Activated CD4-positive, alpha-beta memory T cell treated with anti-CD3 and anti-CD28 coated beads for 36 hours (primary cell): Measurements from ENCODE around the gene LARP1. TPM values are rescaled to one million over a fixed set of nuclear protein-coding genes. Genes with fewer than 3 reads are reported as not detected.
A peak's percentile ranks its signal among the peaks of the same experiment; 100 is the strongest.

Experiments
- CTCF ChIA-PET: fragments of 350-600 bp; sonication (Branson Sonifier 250); formaldehyde crosslinking; loops from one replicate; lab custom pipeline; 2021; ENCODE audit warnings: antibody characterized with exemption, inconsistent platforms; lab: Charles Lee
- POLR2A ChIA-PET: fragments of 350-600 bp; sonication (Branson Sonifier 250); formaldehyde crosslinking; loops from one replicate; lab custom pipeline; 2021; ENCODE audit warnings: antibody characterized with exemption; lab: Charles Lee
- DNase-seq: peaks from one replicate; pipeline ENCODE4 v3.0.0-alpha.2; 2020
- H3K27ac Mint-ChIP-seq: one replicate; pipeline ENCODE4 v1.8.0; 2021; ENCODE audit warnings: mixed read lengths
- H3K27me3 Mint-ChIP-seq: one replicate; pipeline ENCODE4 v1.8.0; 2021; ENCODE audit warnings: mixed read lengths
- H3K36me3 Mint-ChIP-seq: one replicate; pipeline ENCODE4 v1.8.0; 2021; ENCODE audit warnings: mixed read lengths
- H3K4me1 Mint-ChIP-seq: one replicate; pipeline ENCODE4 v1.8.0; 2021; ENCODE audit warnings: low read depth, mixed read lengths
- H3K4me3 Mint-ChIP-seq: one replicate; pipeline ENCODE4 v1.8.0; 2021; ENCODE audit warnings: mild to moderate bottlenecking, mixed read lengths
- H3K9me3 Mint-ChIP-seq: one replicate; pipeline ENCODE4 v1.8.0; 2021; ENCODE audit warnings: mixed read lengths
- intact Hi-C: fragments of 100-400 bp; cut with micrococcal nuclease; formaldehyde crosslinking; loops from one replicate; pipeline ENCODE4 v1.15.1; 2023
- total RNA-seq, 2 experiments: library from RNA; stranded (reverse); gene quantifications; one replicate each; pipeline ENCODE4 v1.2.3, GENCODE V29; 2021

Gene LARP1
- total RNA-seq, 2 experiments from 2014 or later, result 186 to 201 TPM

DNA sequence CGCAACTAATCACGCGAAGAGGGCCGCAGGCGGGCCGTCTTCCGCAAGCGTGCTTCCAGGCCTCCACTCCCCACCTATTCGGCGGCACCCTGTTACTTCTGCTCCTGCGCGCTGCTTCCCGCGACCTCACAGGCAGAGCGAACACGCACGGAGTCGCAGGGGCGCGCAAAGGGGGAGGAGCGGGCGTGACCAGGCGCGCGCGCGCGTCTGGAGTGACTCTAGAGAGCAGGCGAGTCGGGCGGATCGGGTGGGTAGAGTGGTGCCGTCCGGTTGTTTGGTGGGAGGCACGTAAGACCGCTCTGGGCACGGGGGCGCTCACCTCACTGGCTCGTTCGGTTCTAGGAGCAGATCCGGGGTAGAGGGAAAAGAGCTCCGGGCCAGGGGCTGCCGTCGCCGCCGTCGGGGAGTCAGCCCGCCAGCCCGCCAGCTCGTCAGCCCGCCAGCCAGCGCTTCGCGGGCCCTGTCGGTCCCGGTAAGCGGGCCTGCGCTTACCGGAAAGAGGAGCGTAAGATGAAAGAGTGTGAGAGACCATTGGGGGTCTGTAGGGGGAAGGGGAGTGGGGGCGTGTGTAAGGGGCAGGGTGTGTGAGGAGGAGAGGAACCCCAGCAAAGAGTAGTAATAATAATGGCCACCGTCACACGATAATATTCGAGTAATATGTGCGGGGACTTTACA is 103.3 kb downstream of the LARP1 start, which contains the start of gene CNOT8:
CNOT8 (plus strand) TSS at position 331 of the 675 bp plus-strand sequence. CDS start 4,652 bp downstream, outside the sequence.
- POLR2A ChIA-PET, result interaction anchor here (0.6 to 1.9 kb wide), 7 partner anchors 79 to 411 kb away, joined by 3 to 9 read pairs (median 4); partner anchors contain the start of gene GEMIN5
- DNase-seq, result peak; percentile 98
- intact Hi-C loops, result loop anchor here (1.0 to 10.0 kb wide), 9 partner anchors 29 to 1544 kb away; partner anchors contain the start of genes FAM114A2, GALNT10, LARP1 and MFAP3
- Mint-ChIP-seq H3K4me3 (peak within 1 kb of the TSS; percentile 86), H3K9me3 (no peaks in the 10 kb centered on the region), H3K36me3 (peaks cover 15% of the 10 kb centered on the region), H3K4me1 (peaks cover 44% of the 10 kb centered on the region), H3K27ac (peak within 1 kb of the TSS; percentile 100), H3K27me3 (no peaks in the 10 kb centered on the region)
- CTCF ChIA-PET, result interaction anchor here (2.8 kb wide), 1 partner anchor 209 kb away, joined by 12 read pairs; no protein-coding TSS in a partner anchor

DNA sequence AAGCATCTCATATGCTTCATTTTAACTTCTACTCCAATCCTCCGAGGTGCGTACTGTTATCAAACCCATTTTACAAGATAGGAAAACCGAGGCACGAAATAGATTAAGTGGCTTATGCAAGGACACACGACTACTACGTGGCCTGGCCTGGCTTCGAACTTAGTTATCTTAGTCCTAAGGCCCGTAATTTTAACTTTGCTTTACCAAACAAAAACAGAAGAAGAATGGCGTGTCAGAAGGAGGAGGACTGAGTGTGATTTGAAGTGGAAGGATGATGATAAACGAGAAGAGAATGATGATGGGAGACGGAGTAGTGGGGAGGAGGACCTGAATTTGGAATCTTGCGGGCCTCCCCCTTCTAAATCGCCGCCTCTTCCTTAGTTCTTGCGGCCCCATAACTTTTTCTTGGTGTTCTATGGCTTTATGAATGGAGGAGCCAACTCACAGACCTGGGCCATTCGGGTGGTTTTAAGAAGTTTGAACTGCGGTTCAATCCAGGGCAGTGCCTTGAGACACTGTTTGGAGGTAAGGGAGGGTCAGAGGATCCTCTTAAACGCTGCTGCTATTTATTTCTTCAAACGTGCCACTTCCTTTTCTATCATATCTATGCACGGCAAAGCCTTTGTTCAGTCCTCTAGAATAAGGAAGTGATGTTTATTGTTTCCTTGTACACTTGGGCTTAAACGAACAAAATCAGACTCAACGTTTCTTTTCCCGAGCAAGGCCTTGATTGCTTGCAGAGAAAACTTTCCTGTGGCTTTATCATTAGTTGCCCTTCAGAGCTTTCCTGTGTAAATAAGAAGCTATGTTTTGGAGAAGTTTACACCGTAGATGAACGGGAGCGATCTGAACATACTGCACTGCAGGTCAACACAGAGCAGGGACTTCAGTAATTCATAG is 104.0 kb downstream of the LARP1 start:
- Mint-ChIP-seq H3K27me3 (no peaks in the 10 kb centered on the region), H3K27ac (peak overlapping the region; percentile 100), H3K4me1 (peaks cover 45% of the 10 kb centered on the region), H3K9me3 (no peaks in the 10 kb centered on the region), H3K4me3 (peak overlapping the region; percentile 86), H3K36me3 (peaks cover 20% of the 10 kb centered on the region)
- CTCF ChIA-PET, result interaction anchor here (1.0 kb wide), 1 partner anchor 209 kb away, joined by 3 read pairs; no protein-coding TSS in a partner anchor
- DNase-seq, result peak; percentile 23
- intact Hi-C loops, result loop anchor here (1.0 to 10.0 kb wide), 9 partner anchors 30 to 1543 kb away; partner anchors contain the start of genes FAM114A2, GALNT10, LARP1 and MFAP3
- POLR2A ChIA-PET, result interaction anchor here (0.6 to 1.9 kb wide), 8 partner anchors 79 to 412 kb away, joined by 3 to 9 read pairs (median 4); partner anchors contain the start of gene GEMIN5

- Mint-ChIP-seq H3K36me3 (peaks cover 24% of the 10 kb centered on the region), H3K27me3 (no peaks in the 10 kb centered on the region), H3K9me3 (no peaks in the 10 kb centered on the region), H3K4me1 (peaks cover 49% of the 10 kb centered on the region), H3K27ac (peak overlapping the region; percentile 100), H3K4me3 (peak overlapping the region; percentile 86)
- intact Hi-C loops, result no loop called here
- DNase-seq, result peak; percentile 50
- ChIA-PET CTCF (interaction anchor here (1.0 kb wide), 1 partner anchor 210 kb away, joined by 3 read pairs; no protein-coding TSS in a partner anchor), POLR2A (interaction anchor here (1.0 kb wide), 1 partner anchor 102 kb away, joined by 4 read pairs; no protein-coding TSS in a partner anchor)
These were observed 104.9 kb downstream of the LARP1 start for GRCh38 chr5:154860123-154860522.

DNA sequence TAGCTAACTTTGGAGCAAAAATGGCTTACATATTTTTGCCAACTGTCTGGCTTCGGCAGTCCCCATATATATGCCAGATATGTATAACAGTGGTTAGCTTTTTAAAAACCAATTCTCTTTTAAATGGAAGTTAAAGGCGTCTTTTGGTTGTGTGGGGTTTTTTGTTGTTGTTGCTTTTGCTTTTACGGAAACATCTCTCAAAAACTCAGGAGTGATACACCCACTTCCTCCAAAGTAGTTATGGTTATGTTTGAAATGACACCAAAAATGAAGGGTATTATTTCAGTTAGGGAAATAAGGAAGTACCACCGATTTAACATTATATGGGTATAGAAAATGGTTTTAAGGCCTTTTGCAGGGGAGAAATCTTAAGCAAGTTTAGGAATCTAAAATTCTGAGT is 105.6 kb downstream of the LARP1 start:
- POLR2A ChIA-PET, result no interaction called here
- Mint-ChIP-seq H3K4me3 (peak overlapping the region; percentile 86), H3K36me3 (peaks cover 31% of the 10 kb centered on the region), H3K4me1 (peaks cover 55% of the 10 kb centered on the region), H3K27me3 (no peaks in the 10 kb centered on the region), H3K27ac (peak overlapping the region; percentile 100), H3K9me3 (no peaks in the 10 kb centered on the region)
- no peak for DNase-seq
- intact Hi-C loops, result no loop called here
- CTCF ChIA-PET, result no interaction called here

DNA sequence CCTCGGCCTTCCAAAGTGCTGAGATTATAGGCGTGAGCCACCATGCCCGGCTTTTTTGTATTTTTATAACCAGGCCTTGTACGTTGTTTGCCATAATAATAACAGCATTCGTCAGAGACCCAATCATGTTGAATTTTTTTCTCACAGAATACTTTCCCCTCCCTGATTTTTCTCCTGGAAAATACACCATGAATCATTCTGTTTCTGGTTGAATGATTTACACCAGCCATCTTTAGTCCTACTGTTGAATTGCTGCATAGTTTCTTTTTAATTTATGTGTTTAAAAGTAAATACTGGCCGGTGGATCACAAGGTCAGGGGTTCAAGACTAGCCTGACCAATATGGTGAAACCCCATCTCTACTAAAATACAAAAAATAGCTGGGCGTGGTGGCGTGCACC is 106.8 kb downstream of the LARP1 start:
- Mint-ChIP-seq H3K9me3 (no peaks in the 10 kb centered on the region), H3K27ac (peak overlapping the region; percentile 13), H3K4me1 (peaks cover 58% of the 10 kb centered on the region), H3K36me3 (peaks cover 38% of the 10 kb centered on the region), H3K4me3 (peak overlapping the region; percentile 16), H3K27me3 (no peaks in the 10 kb centered on the region)
- CTCF ChIA-PET, result no interaction called here
- intact Hi-C loops, result no loop called here
- DNase-seq, result no peak
- POLR2A ChIA-PET, result interaction anchor here (1.0 kb wide), 1 partner anchor 47 kb away, joined by 3 read pairs; no protein-coding TSS in a partner anchor

- Mint-ChIP-seq H3K27me3 (no peaks in the 10 kb centered on the region), H3K4me3 (no peak overlapping the region), H3K36me3 (peaks cover 41% of the 10 kb centered on the region), H3K4me1 (peaks cover 58% of the 10 kb centered on the region), H3K27ac (peak overlapping the region; percentile 21), H3K9me3 (no peaks in the 10 kb centered on the region)
- POLR2A ChIA-PET, result no interaction called here
- DNase-seq, result no peak
- CTCF ChIA-PET, result no interaction called here
- intact Hi-C loops, result no loop called here
These were observed 107.6 kb downstream of the LARP1 start for GRCh38 chr5:154862766-154863165.

DNA sequence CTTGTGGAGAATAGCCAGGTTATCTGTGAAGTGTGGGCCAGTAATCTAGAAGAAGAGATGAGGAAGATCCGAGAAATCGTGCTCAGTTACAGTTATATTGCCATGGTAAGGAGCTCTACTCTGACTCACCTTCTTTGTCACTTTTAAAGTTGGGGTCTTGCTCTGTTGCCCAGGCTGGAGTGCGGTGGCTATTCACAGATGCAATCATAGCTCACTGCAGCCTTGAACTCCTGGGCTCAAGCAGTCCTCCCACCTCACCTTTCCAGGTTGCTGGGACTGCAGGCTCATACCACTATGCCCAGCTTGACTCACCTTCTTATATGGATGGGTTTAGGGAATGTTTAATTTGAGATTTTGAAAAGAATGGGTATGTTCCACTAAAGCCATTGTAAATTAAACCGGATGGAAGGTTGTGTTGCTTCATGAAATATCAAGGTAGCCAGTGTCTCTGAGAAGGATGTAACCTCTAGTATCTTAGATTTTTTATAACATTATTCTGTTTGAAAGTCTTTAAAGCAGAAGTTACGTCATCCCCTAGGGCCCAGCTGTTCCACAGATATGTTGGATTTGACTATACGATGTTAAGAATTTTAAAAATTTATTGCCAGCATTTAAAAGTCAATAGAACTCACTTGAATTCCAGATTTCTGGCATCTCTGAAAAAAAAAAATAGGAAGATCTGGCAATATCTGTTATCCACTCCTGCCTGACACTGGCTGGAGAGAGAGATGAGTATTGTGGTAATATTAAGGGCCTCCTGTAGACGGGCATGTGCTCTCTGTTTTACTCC is 108.3 kb downstream of the LARP1 start:
- CTCF ChIA-PET, result interaction anchor here (2.3 kb wide), 1 partner anchor 213 kb away, joined by 9 read pairs; no protein-coding TSS in a partner anchor
- intact Hi-C loops, result no loop called here
- Mint-ChIP-seq H3K9me3 (no peaks in the 10 kb centered on the region), H3K4me3 (no peak overlapping the region), H3K27me3 (no peaks in the 10 kb centered on the region), H3K4me1 (peaks cover 58% of the 10 kb centered on the region), H3K36me3 (peaks cover 42% of the 10 kb centered on the region), H3K27ac (peak overlapping the region; percentile 24)
- no peak for DNase-seq
- POLR2A ChIA-PET, result no interaction called here

DNA sequence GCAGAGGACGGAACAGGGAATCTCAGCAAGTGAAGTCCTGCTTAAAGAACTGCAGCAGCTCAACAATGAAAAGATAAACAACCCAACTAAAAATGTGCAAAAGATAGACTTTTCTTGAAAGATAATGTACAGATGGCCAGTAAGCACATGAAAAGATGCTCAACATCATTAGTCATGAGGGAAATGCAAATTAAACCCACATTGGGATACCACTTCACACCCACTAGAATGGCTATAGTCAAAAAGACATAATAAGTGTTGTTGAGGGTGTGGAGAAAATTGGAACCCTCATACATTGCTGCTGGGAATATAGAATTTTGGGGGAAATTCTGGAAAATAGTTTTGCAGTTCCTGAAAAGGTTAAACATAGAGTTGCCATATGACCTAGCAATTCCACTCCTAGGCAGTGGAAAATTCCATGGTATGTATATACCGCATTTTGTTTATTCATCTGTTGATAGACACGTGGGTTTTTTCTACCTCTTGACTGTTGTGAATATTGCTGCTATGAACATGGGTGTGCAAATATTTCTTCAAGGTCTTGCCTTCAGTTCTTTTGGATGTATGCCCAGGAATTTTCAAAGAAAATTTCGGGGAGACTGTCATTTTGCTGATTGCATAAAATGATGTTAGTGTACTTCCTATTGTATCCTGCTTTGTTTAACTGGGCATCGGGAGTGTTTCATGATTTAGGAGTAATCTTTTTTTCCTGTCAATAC is 110.4 kb downstream of the LARP1 start:
- intact Hi-C loops, result no loop called here
- H3K4me3 Mint-ChIP-seq, result no peak overlapping the region
- H3K36me3 Mint-ChIP-seq, result peaks cover 43% of the 10 kb centered on the region
- ChIA-PET POLR2A (no interaction called here), CTCF (interaction anchor here (2.3 kb wide), 1 partner anchor 215 kb away, joined by 9 read pairs; no protein-coding TSS in a partner anchor)
- no peak for DNase-seq
- no peak overlapping the region for H3K27ac Mint-ChIP-seq
- H3K9me3 Mint-ChIP-seq, result no peaks in the 10 kb centered on the region
- no peaks in the 10 kb centered on the region for H3K27me3 Mint-ChIP-seq
- H3K4me1 Mint-ChIP-seq, result peaks cover 47% of the 10 kb centered on the region

- intact Hi-C loops, result no loop called here
- H3K27ac Mint-ChIP-seq, result no peak overlapping the region
- peaks cover 34% of the 10 kb centered on the region for H3K4me1 Mint-ChIP-seq
- ChIA-PET POLR2A (no interaction called here), CTCF (interaction anchor here (0.6 to 0.7 kb wide), 2 partner anchors 21 to 115 kb away, joined by 3 to 4 read pairs; no protein-coding TSS in a partner anchor)
- DNase-seq, result no peak
- H3K36me3 Mint-ChIP-seq, result peaks cover 53% of the 10 kb centered on the region
- no peak overlapping the region for H3K4me3 Mint-ChIP-seq
- no peaks in the 10 kb centered on the region for H3K27me3 Mint-ChIP-seq
- H3K9me3 Mint-ChIP-seq, result no peaks in the 10 kb centered on the region
These were observed 111.7 kb downstream of the LARP1 start for GRCh38 chr5:154866841-154867240.
